SH-SY5Y (cell line): ENCODE results near the gene ICAM1.

ENCODE experiments used
- GATA2 ChIP-seq: IDR thresholded peaks from 2 replicates; pipeline ENCODE4 v1.6.1; 2011; ENCODE audit warnings: mild to moderate bottlenecking, low read depth, low read length
- GATA3 ChIP-seq: IDR thresholded peaks from 2 replicates; pipeline ENCODE4 v1.6.1; 2011; ENCODE audit warnings: low read depth, mild to moderate bottlenecking, low read length, moderate library complexity

Gene ICAM1

GRCh38 chr19:10231612-10232228, 39.2 kb upstream of the ICAM1 start:
- TF ChIP-seq GATA3 (no peak), GATA2 (no peak)

DNA sequence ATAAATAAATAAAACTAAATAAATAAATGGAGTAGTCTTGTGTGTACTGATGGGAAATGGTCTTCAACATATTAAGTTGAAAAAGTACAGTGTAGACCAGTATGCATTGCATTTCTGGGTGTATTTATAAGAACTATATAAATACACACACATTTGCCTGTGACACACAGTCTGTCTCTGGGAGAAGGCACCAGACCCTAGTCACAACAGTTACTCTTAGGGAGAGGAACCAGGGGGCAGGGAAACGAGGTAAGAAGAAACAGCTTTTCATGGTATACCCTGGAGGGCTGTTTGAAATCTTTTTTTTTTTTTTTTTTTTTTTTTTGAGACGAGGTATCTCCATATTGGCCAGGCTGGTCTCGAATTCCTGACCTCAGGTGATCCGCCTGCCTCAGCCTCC, 37.0 kb upstream of the ICAM1 start:
- TF ChIP-seq GATA2 (no peak), GATA3 (no peak)

- no peak for TF ChIP-seq GATA2
- TF ChIP-seq GATA3: no peak
These were observed 35.9 kb upstream of the ICAM1 start for GRCh38 chr19:10235003-10235402.

- TF ChIP-seq GATA2 (no peak), GATA3 (no peak)
These were observed 33.2 kb upstream of the ICAM1 start for GRCh38 chr19:10237702-10238101.

- TF ChIP-seq GATA2 (no peak), GATA3 (no peak)
These were observed 32.6 kb upstream of the ICAM1 start for GRCh38 chr19:10238172-10238783.

- TF ChIP-seq GATA3: no peak
- no peak for TF ChIP-seq GATA2
These were observed 27.3 kb upstream of the ICAM1 start for GRCh38 chr19:10243606-10244005.

GRCh38 chr19:10245189-10245939, 25.6 kb upstream of the ICAM1 start:
- no peak for TF ChIP-seq GATA3
- no peak for TF ChIP-seq GATA2

DNA sequence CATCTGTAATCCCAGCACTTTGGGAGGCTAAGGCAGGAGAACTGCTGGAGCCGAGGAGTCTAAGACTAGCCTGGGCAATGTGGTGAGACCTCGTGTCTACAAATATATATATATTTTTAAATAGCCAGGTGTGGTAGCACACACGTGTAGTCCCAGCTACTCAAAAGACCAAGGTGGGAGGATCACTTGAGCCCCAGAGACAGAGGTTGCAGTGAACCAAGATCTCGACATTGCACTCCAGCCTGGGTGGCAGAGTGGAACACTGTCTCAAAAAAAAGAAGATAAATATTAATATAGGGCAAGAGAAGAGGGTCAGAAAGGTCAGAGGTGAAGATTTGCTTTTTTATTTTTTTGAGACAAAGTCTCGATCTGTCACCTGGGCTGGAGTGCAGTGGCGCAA, 24.4 kb upstream of the ICAM1 start:
- TF ChIP-seq GATA3: no peak
- TF ChIP-seq GATA2: no peak

DNA sequence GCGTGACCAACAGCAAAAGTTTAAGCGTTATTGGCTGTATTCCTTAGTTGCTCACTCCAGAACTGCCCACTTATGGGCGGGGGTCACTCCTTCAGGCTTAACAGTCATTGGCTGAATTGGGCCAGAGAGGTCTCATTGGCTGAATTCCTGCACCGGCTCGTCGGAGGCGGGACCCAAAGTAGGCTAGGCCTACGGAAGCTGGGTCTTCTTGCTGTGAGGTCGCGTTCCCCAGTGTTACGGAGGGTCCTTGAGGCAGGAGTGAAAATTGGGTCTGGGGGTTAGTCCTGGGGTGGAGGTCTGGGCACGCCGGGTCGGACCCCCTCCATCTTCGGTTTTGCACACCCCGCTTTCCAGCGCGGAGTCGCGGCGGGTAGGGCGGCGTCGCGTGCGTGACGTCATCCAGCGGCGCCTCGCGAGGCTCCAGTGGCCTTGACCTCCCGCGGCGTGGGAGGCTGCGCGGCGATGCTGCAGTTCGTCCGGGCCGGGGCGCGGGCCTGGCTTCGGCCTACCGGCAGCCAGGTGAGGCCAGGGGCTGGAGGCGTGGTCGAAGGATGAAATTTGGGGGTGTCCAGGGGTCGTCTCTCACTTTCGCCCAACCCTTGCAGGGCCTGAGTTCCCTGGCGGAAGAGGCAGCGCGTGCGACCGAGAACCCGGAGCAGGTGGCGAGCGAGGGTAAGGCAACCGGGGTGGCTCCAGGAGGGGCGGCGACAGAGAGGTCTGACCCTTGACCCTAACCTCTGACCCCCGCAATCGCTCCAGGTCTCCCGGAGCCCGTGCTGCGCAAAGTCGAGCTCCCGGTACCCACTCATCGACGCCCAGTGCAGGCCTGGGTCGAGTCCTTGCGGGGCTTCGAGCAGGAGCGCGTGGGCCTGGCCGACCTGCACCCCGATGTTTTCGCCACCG, 18.9 kb upstream of the ICAM1 start, which contains the start of gene MRPL4:
Gene MRPL4 (plus strand): TSS at position 423 of the 903 bp plus-strand sequence. CDS start 40 bp downstream, at position 463.
- TF ChIP-seq GATA2 (no peak), GATA3 (no peak)

- no peak for TF ChIP-seq GATA2
- TF ChIP-seq GATA3: no peak
These were observed 18.2 kb upstream of the ICAM1 start for GRCh38 chr19:10252707-10253106.

DNA sequence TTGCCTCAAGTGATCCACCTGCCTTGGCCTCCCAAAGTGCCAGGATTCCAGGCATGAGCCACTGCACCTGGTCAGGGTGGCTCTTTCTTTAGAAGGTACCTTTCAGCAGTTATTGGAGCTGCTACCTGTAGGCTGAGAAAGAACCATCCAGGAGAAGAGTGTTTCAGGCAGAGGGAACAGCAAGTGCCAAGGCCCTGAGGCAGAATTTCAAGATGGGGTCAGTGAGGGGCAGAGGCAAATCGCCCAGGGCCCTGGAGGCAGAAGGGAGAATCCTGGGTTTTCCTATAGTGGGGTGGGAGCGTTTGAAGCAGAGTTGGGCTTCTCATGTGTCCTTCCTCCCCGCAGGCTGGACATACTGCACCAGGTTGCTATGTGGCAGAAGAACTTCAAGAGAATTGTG, 16.7 kb upstream of the ICAM1 start:
- no peak for TF ChIP-seq GATA3
- TF ChIP-seq GATA2: no peak

- TF ChIP-seq GATA2: no peak
- TF ChIP-seq GATA3: no peak
These were observed 15.6 kb upstream of the ICAM1 start for GRCh38 chr19:10255358-10255757.

DNA sequence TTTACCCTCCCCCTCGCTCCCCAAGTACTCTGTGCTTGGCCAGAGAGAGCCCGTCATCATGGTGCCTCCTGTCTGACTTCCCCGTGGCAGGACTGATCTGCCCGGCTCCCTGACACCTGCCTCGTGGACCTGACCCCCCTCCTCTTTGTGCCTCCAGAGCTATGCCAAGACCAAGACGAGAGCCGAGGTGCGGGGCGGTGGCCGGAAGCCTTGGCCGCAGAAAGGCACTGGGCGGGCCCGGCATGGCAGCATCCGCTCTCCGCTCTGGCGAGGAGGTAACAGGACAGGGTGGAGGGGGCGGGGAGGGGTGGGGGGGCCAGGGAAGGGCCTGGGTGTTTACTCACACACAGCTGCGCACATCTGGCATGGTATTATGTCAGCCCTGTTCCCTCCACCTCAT, 14.4 kb upstream of the ICAM1 start:
- TF ChIP-seq GATA2 (no peak), GATA3 (no peak)
